NK-92 (cell line): ENCODE measurements around the gene HOXA4.

Experiments used
- DNase-seq: peaks from one replicate; lab custom pipeline; 2025; ENCODE audit not compliant: unreplicated experiment; lab: John Stamatoyannopoulos, UW

The HOXA4 gene

GRCh38 chr7:27095050-27095896 is 35.3 kb downstream of the HOXA4 start:
- DNase-seq: no peak

- DNase-seq: no peak
Measured at GRCh38 chr7:27094304-27095049, 36.1 kb downstream of the HOXA4 start.

- DNase-seq: no peak
Measured at GRCh38 chr7:27093184-27093895, 37.2 kb downstream of the HOXA4 start.

GRCh38 chr7:27092819-27093110 is 37.8 kb downstream of the HOXA4 start:
- DNase-seq: no peak

- DNase-seq: no peak
Measured at GRCh38 chr7:27091941-27092818, 38.4 kb downstream of the HOXA4 start.

GRCh38 chr7:27091105-27091504 is 39.5 kb downstream of the HOXA4 start:
- DNase-seq: no peak

GRCh38 chr7:27088002-27088922 is 42.3 kb downstream of the HOXA4 start:
- DNase-seq: no peak

- no peak for DNase-seq
Measured at GRCh38 chr7:27083646-27084045, 46.9 kb downstream of the HOXA4 start.

GRCh38 chr7:27082171-27082570 is 48.4 kb downstream of the HOXA4 start:
- no peak for DNase-seq

GRCh38 chr7:27080844-27081436 is 49.6 kb downstream of the HOXA4 start:
- no peak for DNase-seq

- no peak for DNase-seq
Measured at GRCh38 chr7:27079234-27079975, 51.2 kb downstream of the HOXA4 start.

GRCh38 chr7:27078616-27079233 is 51.8 kb downstream of the HOXA4 start:
- DNase-seq: no peak
